ES-I3 (cell line): ENCODE results near the gene ACTL7B.
"Not testable (repeated sequence)": the region's sequence is repeated elsewhere in the genome, so short reads cannot be mapped to it uniquely, and the experiment has no call there.

Experiments used
- H3K36me3 ChIP-seq: 2 replicates; pipeline ENCODE4 v1.6.1; 2013; ENCODE audit warnings: mild to moderate bottlenecking, low read length, control low read depth, moderate library complexity; ENCODE audit not compliant: insufficient read depth
- H3K4me1 ChIP-seq: 2 replicates; pipeline ENCODE4 v1.6.1; 2013; ENCODE audit warnings: mild to moderate bottlenecking, control low read depth, low read length; ENCODE audit not compliant: insufficient read depth
- H3K9ac ChIP-seq: 2 replicates; pipeline ENCODE4 v1.6.1; 2013; ENCODE audit warnings: low read depth, mild to moderate bottlenecking, low read length, moderate library complexity
- H3K9me3 ChIP-seq: 2 replicates; pipeline ENCODE4 v1.6.1; 2013; ENCODE audit warnings: mild to moderate bottlenecking, low read length, moderate library complexity; ENCODE audit not compliant: control insufficient read depth, insufficient read depth

Gene ACTL7B

DNA sequence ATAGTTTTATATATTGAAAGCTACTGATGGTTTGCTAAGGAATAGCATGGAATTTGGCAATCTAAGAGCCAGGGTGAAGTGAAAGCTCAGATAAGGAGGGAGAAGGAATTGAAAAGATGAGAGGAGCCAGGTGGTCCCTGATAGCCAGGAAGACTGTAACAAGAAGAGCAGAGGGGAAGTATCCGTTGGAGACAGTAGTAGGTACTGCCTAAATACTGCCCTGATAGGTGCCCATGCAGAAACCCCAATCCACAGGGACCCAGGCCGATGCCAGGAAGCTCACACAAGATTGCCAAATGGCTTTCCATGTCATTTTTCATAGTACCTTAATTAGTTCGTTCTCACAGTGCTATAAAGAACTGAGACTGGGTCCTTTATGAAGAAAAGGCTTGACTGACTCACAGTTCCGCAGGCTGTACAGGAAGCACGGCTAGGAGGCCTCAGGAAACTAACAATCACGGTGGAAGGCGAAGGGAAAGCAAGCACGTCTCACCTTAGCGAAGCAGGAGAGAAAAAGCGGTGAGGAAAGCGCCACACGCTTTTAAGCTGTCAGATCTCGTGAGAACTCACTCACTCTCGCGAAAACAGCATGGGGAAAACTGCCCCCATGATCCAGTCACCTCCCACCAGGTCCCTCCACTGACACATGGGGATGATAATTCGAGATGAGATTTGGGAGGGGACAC lies 13.0 kb downstream of the ACTL7B start:
- Histone ChIP-seq H3K36me3 (no peaks in the 10 kb centered on the region), H3K9ac (no peak overlapping the region), H3K4me1 (no peaks in the 10 kb centered on the region), H3K9me3 (no peaks in the 10 kb centered on the region)

DNA sequence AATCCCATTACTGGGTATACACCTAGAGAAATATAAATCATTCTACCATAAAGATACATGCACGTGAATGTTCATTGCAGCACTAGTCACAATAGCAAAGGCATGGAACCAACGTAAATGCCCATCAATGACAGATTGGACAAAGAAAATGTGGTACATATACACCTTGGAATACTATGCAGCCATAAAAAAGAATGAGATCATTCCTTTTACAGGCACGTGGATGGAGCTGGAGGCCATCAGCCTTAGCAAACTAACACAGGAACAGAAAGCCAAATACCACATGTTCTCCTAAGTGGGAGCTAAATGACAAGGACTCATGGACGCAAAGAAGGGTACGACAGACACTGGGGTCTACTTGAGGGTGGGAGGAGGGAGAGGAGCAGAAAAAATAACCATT lies 16.2 kb downstream of the ACTL7B start:
- H3K9me3 ChIP-seq, H3K4me1 ChIP-seq, H3K9ac ChIP-seq, H3K36me3 ChIP-seq: not testable (repeated sequence)

DNA sequence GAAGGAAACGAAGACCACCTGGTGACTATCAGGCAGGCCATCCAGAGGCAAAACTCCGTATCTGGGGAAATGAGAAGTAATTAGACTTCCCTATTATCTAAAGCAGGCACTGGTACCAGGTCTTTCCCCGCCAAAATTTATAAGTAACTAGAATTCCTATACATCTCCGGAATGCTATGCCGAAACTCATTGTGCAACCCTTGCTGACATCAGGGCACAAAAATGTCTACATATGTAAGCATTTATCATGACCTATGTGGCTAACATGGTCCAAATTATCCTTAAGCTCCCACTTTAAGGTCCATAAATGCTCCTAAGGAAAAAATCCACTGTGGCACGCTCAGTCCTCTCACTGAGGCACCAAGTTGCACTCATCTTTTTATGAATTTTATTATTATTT lies 17.8 kb downstream of the ACTL7B start:
- no peak overlapping the region for H3K9ac ChIP-seq
- H3K9me3 ChIP-seq = no peaks in the 10 kb centered on the region
- H3K4me1 ChIP-seq = peaks cover 5% of the 10 kb centered on the region; the same call in 1 of the 2 replicates
- H3K36me3 ChIP-seq = no peaks in the 10 kb centered on the region

DNA sequence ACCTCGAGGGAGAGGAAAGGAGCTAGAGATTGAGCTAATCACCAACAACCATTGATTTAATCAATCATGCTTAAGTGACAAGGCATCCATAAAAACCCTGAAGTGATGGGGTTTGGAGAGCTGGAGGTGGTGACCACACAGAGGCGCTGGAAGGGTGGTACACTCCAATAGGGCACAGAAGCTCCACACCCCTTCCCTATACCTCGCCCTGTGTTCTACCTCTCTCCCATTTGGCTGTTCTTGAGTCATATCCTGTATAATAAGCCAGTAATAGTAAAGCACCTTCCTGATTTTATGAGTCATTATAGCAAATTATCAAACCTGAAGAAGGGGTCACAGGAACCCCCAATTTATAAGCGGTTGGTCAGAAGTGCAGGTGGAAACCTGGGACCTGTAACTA lies 18.3 kb downstream of the ACTL7B start:
- Histone ChIP-seq H3K4me1 (peaks cover 5% of the 10 kb centered on the region; the same call in 1 of the 2 replicates), H3K36me3 (no peaks in the 10 kb centered on the region), H3K9ac (no peak overlapping the region), H3K9me3 (no peaks in the 10 kb centered on the region)

DNA sequence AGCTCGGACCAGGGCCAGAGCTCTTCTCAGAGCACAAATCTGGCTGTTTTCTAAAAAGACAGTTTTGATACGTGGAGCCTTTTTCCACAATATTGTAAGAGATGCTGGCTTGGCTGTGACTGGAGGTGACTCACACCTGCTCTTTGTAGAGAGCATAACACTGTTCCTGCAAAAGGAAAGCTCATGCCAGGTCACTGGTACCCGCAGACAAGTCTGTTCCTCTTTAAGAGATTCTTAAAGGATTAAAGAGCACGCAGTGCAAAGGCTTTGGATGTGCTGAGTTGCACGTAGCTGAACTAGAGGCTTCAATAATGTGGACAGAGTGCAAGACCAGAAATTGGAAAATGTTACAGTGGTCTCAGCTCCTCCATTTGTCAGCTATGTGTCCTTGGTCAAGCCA lies 19.0 kb downstream of the ACTL7B start:
- Histone ChIP-seq H3K9ac (no peak overlapping the region), H3K36me3 (no peaks in the 10 kb centered on the region), H3K4me1 (peaks cover 5% of the 10 kb centered on the region; the same call in 1 of the 2 replicates), H3K9me3 (no peaks in the 10 kb centered on the region)

DNA sequence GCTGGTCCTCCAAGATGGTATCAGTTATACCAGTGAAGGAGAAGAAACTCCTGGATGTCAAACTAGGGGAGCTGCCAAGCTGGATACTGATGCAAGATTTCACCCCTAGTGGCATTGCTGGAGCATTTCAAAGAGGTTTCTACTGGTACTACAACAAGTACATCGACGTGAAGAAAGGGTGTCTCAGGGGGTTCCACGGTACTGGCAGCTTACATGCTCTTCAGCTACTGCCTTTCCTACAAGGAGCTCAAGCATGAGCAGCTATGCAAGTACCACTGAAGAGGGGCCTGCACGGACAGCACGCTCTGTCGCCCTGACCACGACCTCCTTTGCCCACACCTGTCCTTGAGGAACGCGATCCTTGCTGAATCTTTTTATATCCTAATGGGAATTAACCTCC lies 19.5 kb downstream of the ACTL7B start:
- H3K36me3 ChIP-seq = no peaks in the 10 kb centered on the region
- H3K9me3 ChIP-seq = no peaks in the 10 kb centered on the region
- H3K9ac ChIP-seq = no peak overlapping the region
- H3K4me1 ChIP-seq = peaks cover 5% of the 10 kb centered on the region; the same call in 1 of the 2 replicates

DNA sequence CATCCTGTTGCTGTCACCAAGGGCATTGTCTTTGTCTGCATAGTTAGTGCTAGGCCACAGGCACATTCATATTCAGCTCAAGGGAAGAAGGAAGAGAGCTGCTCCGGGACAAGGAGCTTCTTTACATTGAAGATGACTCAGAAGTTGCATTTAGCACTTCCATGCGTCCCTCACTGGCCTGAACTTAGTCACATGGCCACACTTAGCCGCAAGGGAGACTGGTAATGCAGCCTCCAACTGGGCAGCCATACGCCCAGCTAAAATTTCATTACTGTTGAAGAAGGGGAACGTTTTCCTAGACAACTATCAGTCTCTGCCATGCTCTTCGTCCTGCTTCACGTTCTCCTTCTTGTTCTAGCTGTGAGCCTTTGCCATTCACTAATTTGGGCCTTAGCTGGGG lies 20.0 kb downstream of the ACTL7B start:
- H3K9ac ChIP-seq = no peak overlapping the region
- H3K9me3 ChIP-seq = no peaks in the 10 kb centered on the region
- no peaks in the 10 kb centered on the region for H3K36me3 ChIP-seq
- H3K4me1 ChIP-seq = peaks cover 5% of the 10 kb centered on the region; the same call in 1 of the 2 replicates

DNA sequence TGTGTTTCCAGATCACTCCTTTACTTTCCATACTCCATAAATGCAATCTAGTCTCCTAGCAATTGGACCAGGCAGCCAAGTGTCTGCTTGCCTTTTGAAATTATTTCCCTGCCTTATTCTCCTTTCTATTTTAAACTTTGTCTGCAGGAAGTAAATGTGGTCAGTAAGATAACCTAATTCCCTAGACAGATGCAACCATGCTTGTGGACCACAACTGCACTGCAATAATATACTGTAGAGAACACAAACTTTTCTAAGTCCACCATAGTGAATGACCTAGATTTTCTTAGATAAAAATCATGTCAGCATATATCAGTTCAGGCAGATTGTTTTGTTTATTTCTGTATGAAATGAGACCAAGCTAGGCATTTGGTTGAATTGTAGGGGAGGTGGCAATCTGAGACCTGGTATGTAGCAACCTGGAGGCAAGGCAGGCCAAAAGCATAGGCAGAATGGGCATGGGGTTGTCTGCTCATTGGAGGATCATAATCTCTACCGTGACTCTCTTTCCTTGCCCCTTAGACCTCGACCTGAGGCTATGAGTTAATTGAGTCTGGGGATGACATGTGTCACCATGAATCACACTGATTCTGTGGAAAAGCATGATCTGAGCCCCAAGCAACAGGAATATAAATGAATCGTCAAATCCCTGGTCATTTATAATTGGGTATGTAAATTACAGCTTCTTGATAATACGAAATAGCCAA lies 20.7 kb downstream of the ACTL7B start:
- Histone ChIP-seq H3K9ac (no peak overlapping the region), H3K9me3 (no peaks in the 10 kb centered on the region), H3K4me1 (peaks cover 5% of the 10 kb centered on the region; the same call in 1 of the 2 replicates), H3K36me3 (no peaks in the 10 kb centered on the region)

DNA sequence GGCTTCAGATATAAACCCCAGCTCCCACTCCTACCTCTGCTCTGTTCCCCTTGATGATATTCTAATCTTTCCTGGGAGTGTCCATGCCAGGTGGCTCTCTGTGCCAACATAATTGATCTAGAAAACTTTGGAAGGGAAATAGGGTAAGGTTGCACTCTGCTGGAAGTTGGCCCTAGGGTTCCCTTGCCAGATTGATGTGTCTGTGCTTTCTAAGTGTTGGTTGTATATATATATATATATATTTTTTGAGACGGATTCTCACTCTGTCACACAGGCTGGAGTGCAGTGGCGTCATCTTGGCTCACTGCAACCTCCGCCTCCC lies 23.6 kb downstream of the ACTL7B start:
- H3K9me3 ChIP-seq = no peaks in the 10 kb centered on the region
- no peak overlapping the region for H3K9ac ChIP-seq
- H3K36me3 ChIP-seq = no peaks in the 10 kb centered on the region
- H3K4me1 ChIP-seq = peaks cover 5% of the 10 kb centered on the region; the same call in 1 of the 2 replicates

DNA sequence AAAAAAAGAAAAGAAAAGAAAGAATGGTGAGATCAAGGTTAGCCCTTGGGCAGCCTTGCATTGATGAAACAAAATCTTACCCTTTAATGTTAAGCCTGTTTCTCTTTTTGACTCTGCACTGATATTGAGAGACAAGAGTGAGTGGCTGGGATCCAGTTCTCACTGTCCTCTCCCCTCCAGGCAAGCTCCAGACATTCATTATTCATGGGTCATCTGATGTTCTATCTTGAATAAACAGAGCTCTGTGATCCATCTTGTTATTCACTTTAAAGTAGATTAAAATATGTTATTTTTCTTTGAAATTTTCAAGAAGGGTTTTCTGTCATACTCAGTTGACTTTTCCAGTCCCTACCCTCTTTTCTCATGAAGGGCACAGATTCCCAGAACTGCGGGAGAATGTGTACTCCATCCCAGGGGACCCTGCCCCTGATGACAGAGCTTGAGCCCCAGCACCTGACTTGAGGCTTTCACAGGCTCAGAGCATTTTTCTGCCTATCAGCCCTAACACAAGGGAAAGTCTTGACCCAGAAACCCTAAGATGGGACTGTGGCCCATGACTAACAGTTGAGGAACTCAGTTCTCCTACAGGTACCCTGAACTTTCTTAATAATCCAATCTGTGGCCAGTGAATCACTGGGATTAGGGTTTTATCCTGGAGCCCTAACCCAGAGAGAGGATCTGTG lies 24.1 kb downstream of the ACTL7B start:
- Histone ChIP-seq H3K36me3 (no peaks in the 10 kb centered on the region), H3K4me1 (peaks cover 5% of the 10 kb centered on the region; the same call in 1 of the 2 replicates), H3K9me3 (no peaks in the 10 kb centered on the region), H3K9ac (no peak overlapping the region)

DNA sequence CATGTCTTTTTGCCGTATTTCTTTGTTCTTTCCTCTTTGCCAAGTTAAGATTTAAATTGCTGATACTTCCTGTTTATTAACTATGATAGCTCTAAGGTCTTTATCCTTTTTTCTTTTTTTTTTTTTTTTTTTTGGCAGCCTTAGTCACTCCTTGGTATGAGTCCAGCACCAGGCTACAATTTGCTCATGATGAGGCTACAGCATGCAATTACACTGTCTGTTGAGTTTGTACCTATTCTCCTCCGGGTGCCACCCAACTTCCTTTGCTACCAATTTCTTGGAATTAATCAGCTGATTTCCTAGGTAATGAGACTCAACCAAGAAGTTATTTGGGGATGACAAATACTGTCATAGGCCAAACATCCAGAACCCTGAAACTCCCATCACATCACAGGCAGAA lies 25.5 kb downstream of the ACTL7B start:
- H3K4me1 ChIP-seq = no peaks in the 10 kb centered on the region
- H3K36me3 ChIP-seq = no peaks in the 10 kb centered on the region
- no peak overlapping the region for H3K9ac ChIP-seq
- no peaks in the 10 kb centered on the region for H3K9me3 ChIP-seq

DNA sequence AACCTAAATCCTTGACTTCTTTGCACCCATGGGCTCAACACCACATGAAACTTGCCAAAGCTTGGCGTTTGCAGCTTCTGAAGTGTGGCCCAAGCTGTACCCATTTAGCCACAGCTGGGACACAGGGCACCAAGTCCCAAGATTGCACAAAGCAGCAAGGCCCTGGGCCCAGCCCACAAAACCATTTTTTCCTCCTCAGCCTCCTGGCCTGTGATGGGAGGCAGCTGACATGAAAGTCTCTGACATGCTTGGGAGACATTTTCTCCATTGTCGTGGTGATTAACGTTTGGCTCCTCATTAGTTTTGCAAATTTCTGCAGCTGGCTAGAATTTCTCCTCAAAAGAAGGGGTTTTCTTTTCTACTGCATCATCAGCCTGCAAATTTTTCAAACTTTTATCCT lies 32.0 kb downstream of the ACTL7B start:
- no peaks in the 10 kb centered on the region for H3K36me3 ChIP-seq
- no peaks in the 10 kb centered on the region for H3K4me1 ChIP-seq
- H3K9me3 ChIP-seq = peaks cover 10% of the 10 kb centered on the region; the same call in 1 of the 2 replicates
- H3K9ac ChIP-seq = no peak overlapping the region

DNA sequence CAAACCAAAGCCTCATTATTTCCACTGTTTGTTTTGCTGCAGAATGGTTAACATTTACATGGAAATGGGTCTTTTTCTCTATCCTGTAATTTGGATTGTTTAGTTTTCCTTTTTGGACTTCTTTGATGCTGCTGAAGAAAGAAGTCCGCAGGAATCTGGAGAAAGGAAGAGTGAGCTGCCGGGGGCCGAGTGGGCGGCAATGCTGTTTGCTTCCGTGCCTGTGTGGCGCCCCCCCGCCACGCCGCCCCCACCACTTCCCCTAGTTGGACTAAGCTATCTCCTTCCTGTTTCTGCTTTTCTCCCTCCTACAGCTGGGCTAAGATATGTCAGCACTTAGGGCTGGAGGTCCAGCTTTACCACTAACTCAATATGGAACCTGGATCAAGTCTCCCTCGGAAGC lies 39.7 kb downstream of the ACTL7B start:
- H3K36me3 ChIP-seq = no peaks in the 10 kb centered on the region
- H3K9me3 ChIP-seq = no peaks in the 10 kb centered on the region
- no peak overlapping the region for H3K9ac ChIP-seq
- peaks cover 12% of the 10 kb centered on the region; the same call in 1 of the 2 replicates for H3K4me1 ChIP-seq

DNA sequence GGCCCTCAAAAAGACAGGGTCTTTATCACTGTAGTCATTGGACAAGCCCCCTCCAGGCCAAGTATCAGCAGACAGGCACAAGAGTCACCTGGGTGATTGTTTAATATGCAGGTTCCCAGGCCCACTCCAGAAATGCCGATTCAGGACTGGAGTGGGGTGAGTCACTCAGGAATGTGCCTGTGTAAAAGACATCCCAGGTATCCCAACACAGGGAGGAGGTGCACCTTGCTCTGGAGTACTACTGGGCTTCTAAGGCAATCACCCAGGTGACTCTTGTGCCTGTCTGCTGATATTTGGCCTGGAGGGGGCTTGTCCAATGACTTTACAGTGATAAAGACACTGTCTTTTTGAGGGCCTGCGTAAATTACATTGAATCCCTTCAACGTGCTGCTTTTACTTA lies 40.6 kb downstream of the ACTL7B start:
- no peak overlapping the region for H3K9ac ChIP-seq
- H3K4me1 ChIP-seq = peaks cover 12% of the 10 kb centered on the region; the same call in 1 of the 2 replicates
- no peaks in the 10 kb centered on the region for H3K9me3 ChIP-seq
- H3K36me3 ChIP-seq = no peaks in the 10 kb centered on the region
